HepG2 (cell line): Measurements from ENCODE around the gene PDE1C. TPM values are rescaled to one million over a fixed set of nuclear protein-coding genes. Genes with fewer than 3 reads are reported as not detected.

Source experiments
- ATAC-seq: fragments of 200-7000 bp; cut with Tn5 transposase; 3 replicates; pipeline ENCODE4 v1.9.1; 2020; ENCODE audit warnings: mild to moderate bottlenecking, moderate library complexity
- BruUV-seq: library from RNA; stranded (reverse); fragments of 400-500 nt; replicated peaks from 2 replicates; lab custom pipeline; 2021; lab: Mats Ljungman, UMichigan
- CTCF ChIA-PET: fragments of 300-600 bp; formaldehyde crosslinking; extraction: SDS; loops from one replicate; lab custom pipeline; 2021; ENCODE audit warnings: low total read pairs, inconsistent platforms, low intra/inter-chr PET ratio; lab: Yijun Ruan, JAX
- POLR2A ChIA-PET: fragments of 350-600 bp; sonication (Branson Sonifier 250); formaldehyde crosslinking; loops from one replicate; lab custom pipeline; 2020; ENCODE audit warnings: antibody characterized with exemption, inconsistent platforms; lab: Yijun Ruan, JAX
- DNase-seq: peaks from one replicate; pipeline ENCODE4 v3.0.0-alpha.2; 2015; ENCODE audit warnings: low spot score
- FAIRE-seq: peaks from 3 replicates; lab custom pipeline; 2011; peaks lifted over from hg19 to GRCh38; lab: Jason Lieb, UNC
- H2AFZ ChIP-seq: one replicate; pipeline ENCODE4 v1.6.1; 2011; ENCODE audit warnings: low read length, inconsistent platforms
- H3K27ac ChIP-seq: fragments of 300-600 bp; 3 replicates; pipeline ENCODE4 v1.8.0; 2011; ENCODE audit warnings: mixed run types, mild to moderate bottlenecking, mixed read lengths, low read length, inconsistent platforms; ENCODE audit not compliant: insufficient read depth; ENCODE audit errors: extremely low read length
- H3K27me3 ChIP-seq, 2 experiments: fragments of 200-600 bp in 1 of 2; 2 replicates in 1 of 2; 3 replicates in 1 of 2; pipeline versions ENCODE4 v1.6.0 to v1.8.0; 2011; ENCODE audit warnings: low read length in 2 of 2, mild to moderate bottlenecking in 2 of 2, moderate library complexity in 2 of 2, inconsistent platforms in 1 of 2; ENCODE audit not compliant: insufficient read depth in 2 of 2, control insufficient read depth in 1 of 2
- H3K36me3 ChIP-seq, 2 experiments: fragments of 200-600 bp in 1 of 2; replicated peaks in 1 of 2; 2 replicates in 1 of 2; 3 replicates in 1 of 2; pipeline versions ENCODE4 v1.5.1 to v1.8.0; 2011; ENCODE audit warnings: low read length in 2 of 2, inconsistent platforms in 1 of 2; ENCODE audit not compliant: insufficient read depth in 2 of 2, control insufficient read depth in 1 of 2
- H3K4me1 ChIP-seq: 2 replicates; pipeline ENCODE4 v1.5.1; 2012; ENCODE audit warnings: low read length, inconsistent platforms; ENCODE audit not compliant: insufficient read depth
- H3K4me2 ChIP-seq: 2 replicates; pipeline ENCODE4 v1.6.0; 2011; ENCODE audit warnings: low read depth, low read length, inconsistent platforms
- H3K4me3 ChIP-seq, 3 experiments: fragments of 200-600 bp in 1 of 3; sonication (generic), shearing (Covaris generic) in 1 of 3; replicated peaks in 1 of 3; 2 replicates each; pipeline ENCODE4 v1.5.1; 2011 to 2016; ENCODE audit warnings: low read length in 3 of 3, inconsistent platforms in 2 of 3, low read depth in 2 of 3, mild to moderate bottlenecking in 2 of 3, control low read depth in 1 of 3, mixed read lengths in 1 of 3; ENCODE audit not compliant: insufficient read depth in 1 of 3
- H3K79me2 ChIP-seq: one replicate; pipeline ENCODE4 v1.6.1; 2011; ENCODE audit warnings: low read length, inconsistent platforms; ENCODE audit not compliant: insufficient read depth
- H3K9ac ChIP-seq: 2 replicates; pipeline ENCODE4 v1.6.0; 2011; ENCODE audit warnings: mild to moderate bottlenecking, low read depth, low read length, inconsistent platforms; ENCODE audit not compliant: insufficient read depth
- H3K9me3 ChIP-seq: 2 replicates; pipeline ENCODE4 v1.5.1; 2012; ENCODE audit warnings: mild to moderate bottlenecking, low read length
- H4K20me1 ChIP-seq: 2 replicates; pipeline ENCODE4 v1.6.0; 2011; ENCODE audit warnings: inconsistent platforms, mild to moderate bottlenecking, low read length, moderate library complexity; ENCODE audit not compliant: insufficient read depth
- DR1 ChIP-seq: sonication (generic); formaldehyde crosslinking; IDR thresholded peaks from 2 replicates; pipeline ENCODE4 v1.8.0; 2021; ENCODE audit warnings: mild to moderate bottlenecking, missing genetic modification reagents, inconsistent platforms
- FIP1L1 ChIP-seq: fragments of 200-400 bp; formaldehyde crosslinking; IDR thresholded peaks from 2 replicates; pipeline ENCODE4 v1.6.1; 2018; ENCODE audit warnings: low read depth, mild to moderate bottlenecking, low read length, moderate library complexity, borderline replicate concordance; ENCODE audit not compliant: insufficient read depth
- MTA3 ChIP-seq: sonication (generic); formaldehyde crosslinking; IDR thresholded peaks from 2 replicates; pipeline ENCODE4 v1.4.0; 2020; ENCODE audit warnings: missing genetic modification reagents
- NFE2L1 ChIP-seq: sonication (generic); formaldehyde crosslinking; IDR thresholded peaks from 2 replicates; pipeline ENCODE4 v1.4.0; 2020; ENCODE audit warnings: missing genetic modification reagents, mild to moderate bottlenecking, borderline replicate concordance
- NFYC ChIP-seq: IDR thresholded peaks from 2 replicates; pipeline ENCODE4 v1.6.1; 2016; ENCODE audit warnings: missing genetic modification reagents, missing compliant biosample characterization
- POGZ ChIP-seq: sonication (generic); formaldehyde crosslinking; IDR thresholded peaks from 2 replicates; pipeline ENCODE4 v1.4.0; 2020; ENCODE audit warnings: mild to moderate bottlenecking, missing genetic modification reagents
- TGIF2 ChIP-seq: IDR thresholded peaks from 2 replicates; pipeline ENCODE4 v1.6.1; 2016; ENCODE audit warnings: control low read depth, missing compliant biosample characterization
- U2AF2 ChIP-seq: fragments of 200-400 bp; formaldehyde crosslinking; IDR thresholded peaks from 2 replicates; pipeline ENCODE4 v1.6.1; 2017; ENCODE audit warnings: low read depth, mild to moderate bottlenecking, low read length
- ZBTB20 ChIP-seq: sonication (generic); formaldehyde crosslinking; IDR thresholded peaks from 2 replicates; pipeline ENCODE4 v1.8.1; 2023; ENCODE audit warnings: missing genetic modification reagents, low read depth, mild to moderate bottlenecking, borderline replicate concordance
- ZNF207 ChIP-seq: fragments of 450-650 bp; IDR thresholded peaks from 2 replicates; pipeline ENCODE4 v1.6.1; 2016; ENCODE audit warnings: antibody characterized with exemption, borderline replicate concordance
- ZNF230 ChIP-seq: sonication (generic); formaldehyde crosslinking; IDR thresholded peaks from 2 replicates; pipeline ENCODE4 v1.4.0; 2020; ENCODE audit warnings: mild to moderate bottlenecking, missing genetic modification reagents
- ZNF253 ChIP-seq: sonication (generic); formaldehyde crosslinking; IDR thresholded peaks from 2 replicates; pipeline ENCODE4 v1.8.0; 2022; ENCODE audit warnings: mild to moderate bottlenecking, missing genetic modification reagents, borderline replicate concordance
- ZNF367 ChIP-seq: sonication (generic); formaldehyde crosslinking; IDR thresholded peaks from 2 replicates; pipeline ENCODE4 v1.4.0; 2020; ENCODE audit warnings: missing genetic modification reagents, borderline replicate concordance
- ZNF432 ChIP-seq: sonication (generic); formaldehyde crosslinking; IDR thresholded peaks from 2 replicates; pipeline ENCODE4 v1.5.0; 2020; ENCODE audit warnings: missing genetic modification reagents, mild to moderate bottlenecking, borderline replicate concordance
- ZNF569 ChIP-seq: sonication (generic); formaldehyde crosslinking; IDR thresholded peaks from 2 replicates; pipeline ENCODE4 v1.5.0; 2020; ENCODE audit warnings: mild to moderate bottlenecking, missing genetic modification reagents, moderate library complexity, borderline replicate concordance
- ZNF572 ChIP-seq: sonication (generic); formaldehyde crosslinking; IDR thresholded peaks from 2 replicates; pipeline ENCODE4 v1.5.1; 2020; ENCODE audit warnings: mild to moderate bottlenecking, missing genetic modification reagents
- ZNF629 ChIP-seq: sonication (generic); formaldehyde crosslinking; conservative IDR thresholded peaks from 2 replicates; pipeline ENCODE4 v1.5.0; 2020; ENCODE audit warnings: missing genetic modification reagents
- ZNF703 ChIP-seq: sonication (generic); formaldehyde crosslinking; IDR thresholded peaks from 2 replicates; pipeline ENCODE4 v1.5.1; 2020; ENCODE audit warnings: missing genetic modification reagents, mild to moderate bottlenecking, moderate library complexity, borderline replicate concordance
- WGBS: methylation state at CpG from one replicate; pipeline ENCODE4 v1.1.6; 2017; ENCODE audit warnings: low lambda C conversion rate; 5-methylcytosine and 5-hydroxymethylcytosine counted together
- in situ Hi-C: cut with HindIII; loops from 2 replicates; pipeline ENCODE4 v1.10.0; 2017; ENCODE audit warnings: low pct_unique_long_range_greater_than_20kb; ENCODE audit not compliant: extremely low pct_ligation_motif_present
- intact Hi-C: fragments of 100-400 bp; cut with micrococcal nuclease; formaldehyde crosslinking; loops from one replicate; pipeline ENCODE4 v1.10.0; 2022; ENCODE audit not compliant: unreplicated experiment
- polyA plus RNA-seq, 8 experiments: library from polyadenylated mRNA; depleted of rRNA in 3 of 8; stranded (reverse) in 7 of 8; unstranded in 1 of 8; fragments of >200 nt; fragmentation: Illumina TruSeq in 4 of 8; extraction: Trizol in 4 of 8; gene quantifications; 2 replicates each; pipeline versions ENCODE4 v1.2.1 to v1.2.3, GENCODE V29; 2011 to 2016; ENCODE audit warnings: low read depth in 4 of 8, missing spikeins in 1 of 8, mixed read lengths in 1 of 8; ENCODE audit not compliant: insufficient read depth in 1 of 8
- total RNA-seq, 5 experiments: library from RNA; depleted of rRNA; stranded (reverse); fragments of >200 nt; fragmentation: Illumina TruSeq; extraction: Trizol; gene quantifications; 2 replicates each; pipeline ENCODE4 v1.2.3, GENCODE V29; 2016; ENCODE audit warnings: low read depth in 1 of 5
- TF ChIP-seq, protein P1 (sequence below): sonication (generic); formaldehyde crosslinking; IDR thresholded peaks from 2 replicates; pipeline ENCODE4 v1.5.0; 2020; ENCODE audit warnings: mild to moderate bottlenecking, low read depth, missing genetic modification reagents, borderline replicate concordance
- TF ChIP-seq, protein P2 (sequence below): sonication (generic); formaldehyde crosslinking; IDR thresholded peaks from 2 replicates; pipeline ENCODE4 v1.4.0; 2020; ENCODE audit warnings: missing genetic modification reagents

The PDE1C gene
- total and polyA plus RNA-seq, 2 of the 13 experiments (the other 11 are each of a cell fraction or from before 2014, with no cell fraction given): not detected

DNA sequence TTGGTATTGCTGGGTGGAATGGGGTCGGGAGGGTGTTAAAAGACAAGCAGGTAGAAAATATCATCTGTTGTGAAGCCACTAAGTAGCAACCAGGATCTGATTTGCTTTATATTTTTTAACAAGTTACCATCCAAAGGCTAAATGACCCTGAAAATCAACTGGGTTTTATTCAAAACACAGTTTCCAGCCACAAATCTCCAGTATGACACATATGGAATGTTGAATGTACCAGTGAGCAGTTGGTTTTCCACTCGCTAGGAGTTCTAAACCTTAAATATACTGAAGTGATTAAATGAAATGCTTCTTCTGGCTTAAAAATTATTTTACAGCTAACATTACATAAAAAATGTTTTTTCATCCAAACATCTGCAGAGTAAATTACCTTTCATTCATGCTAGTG is 112.5 kb downstream of the PDE1C start:
- Histone ChIP-seq H3K9ac (no peak overlapping the region), H3K79me2 (no peaks in the 10 kb centered on the region), H4K20me1 (no peaks in the 10 kb centered on the region), H3K9me3 (no peaks in the 10 kb centered on the region), H3K27ac (no peak overlapping the region), H2AFZ (no peak overlapping the region), H3K4me2 (no peak overlapping the region), H3K36me3 (no peaks in the 10 kb centered on the region), H3K4me3 (no peak overlapping the region), H3K4me1 (no peaks in the 10 kb centered on the region), H3K27me3 (no peaks in the 10 kb centered on the region)
- 14% methylated on average over 2 of the region's 2 CpGs for WGBS
- in situ Hi-C loops (no loop called here), intact Hi-C loops (no loop called here)
- ATAC-seq (no peak), DNase-seq (no peak), FAIRE-seq (no peak)
- ChIA-PET CTCF (no interaction called here), POLR2A (no interaction called here)
- no TSS peak for BruUV-seq
- no peak for TF ChIP-seq FIP1L1
- no peak for TF ChIP-seq ZNF629 (CRISPR knock-in tag)
- TF ChIP-seq ZNF253: no peak
- no peak for TF ChIP-seq POGZ (CRISPR knock-in tag)
- no peak for TF ChIP-seq ZNF572 (CRISPR knock-in tag)
- TF ChIP-seq, protein P1, sequence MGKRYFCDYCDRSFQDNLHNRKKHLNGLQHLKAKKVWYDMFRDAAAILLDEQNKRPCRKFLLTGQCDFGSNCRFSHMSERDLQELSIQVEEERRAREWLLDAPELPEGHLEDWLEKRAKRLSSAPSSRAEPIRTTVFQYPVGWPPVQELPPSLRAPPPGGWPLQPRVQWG (CRISPR knock-in tag): no peak
- no peak for TF ChIP-seq U2AF2
- no peak for TF ChIP-seq MTA3 (CRISPR knock-in tag)
- TF ChIP-seq ZNF367 (CRISPR knock-in tag): no peak
- no peak for TF ChIP-seq TGIF2 (CRISPR knock-in tag)
- TF ChIP-seq ZNF230 (CRISPR knock-in tag): no peak
- TF ChIP-seq ZNF207: no peak
- no peak for TF ChIP-seq ZBTB20
- no peak for TF ChIP-seq ZNF569
- TF ChIP-seq NFE2L1 (CRISPR knock-in tag): no peak
- no peak for TF ChIP-seq NFYC (CRISPR knock-in tag)
- TF ChIP-seq DR1 (CRISPR knock-in tag): no peak
- TF ChIP-seq, protein P2, sequence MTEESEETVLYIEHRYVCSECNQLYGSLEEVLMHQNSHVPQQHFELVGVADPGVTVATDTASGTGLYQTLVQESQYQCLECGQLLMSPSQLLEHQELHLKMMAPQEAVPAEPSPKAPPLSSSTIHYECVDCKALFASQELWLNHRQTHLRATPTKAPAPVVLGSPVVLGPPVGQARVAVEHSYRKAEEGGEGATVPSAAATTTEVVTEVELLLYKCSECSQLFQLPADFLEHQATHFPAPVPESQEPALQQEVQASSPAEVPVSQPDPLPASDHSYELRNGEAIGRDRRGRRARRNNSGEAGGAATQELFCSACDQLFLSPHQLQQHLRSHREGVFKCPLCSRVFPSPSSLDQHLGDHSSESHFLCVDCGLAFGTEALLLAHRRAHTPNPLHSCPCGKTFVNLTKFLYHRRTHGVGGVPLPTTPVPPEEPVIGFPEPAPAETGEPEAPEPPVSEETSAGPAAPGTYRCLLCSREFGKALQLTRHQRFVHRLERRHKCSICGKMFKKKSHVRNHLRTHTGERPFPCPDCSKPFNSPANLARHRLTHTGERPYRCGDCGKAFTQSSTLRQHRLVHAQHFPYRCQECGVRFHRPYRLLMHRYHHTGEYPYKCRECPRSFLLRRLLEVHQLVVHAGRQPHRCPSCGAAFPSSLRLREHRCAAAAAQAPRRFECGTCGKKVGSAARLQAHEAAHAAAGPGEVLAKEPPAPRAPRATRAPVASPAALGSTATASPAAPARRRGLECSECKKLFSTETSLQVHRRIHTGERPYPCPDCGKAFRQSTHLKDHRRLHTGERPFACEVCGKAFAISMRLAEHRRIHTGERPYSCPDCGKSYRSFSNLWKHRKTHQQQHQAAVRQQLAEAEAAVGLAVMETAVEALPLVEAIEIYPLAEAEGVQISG (CRISPR knock-in tag): no peak
- TF ChIP-seq ZNF703 (CRISPR knock-in tag): no peak
- TF ChIP-seq ZNF432: no peak
